Left ventricle myocardium superior (tissue), 1 donor: ENCODE measurements around the gene RNU1-3. TPM values are rescaled to one million over a fixed set of nuclear protein-coding genes. Genes with fewer than 3 reads are reported as not detected.
"Not testable (repeated sequence)": the region's sequence is repeated elsewhere in the genome, so short reads cannot be mapped to it uniquely, and the experiment has no call there.

Experiments used
- ATAC-seq: fragments of 200-7000 bp; cut with Tn5 transposase; one replicate; pipeline ENCODE4 v1.9.1; 2020; ENCODE audit warnings: mild to moderate bottlenecking, moderate library complexity
- DNase-seq: peaks from one replicate; pipeline ENCODE4 v3.0.0-alpha.2; 2020
- intact Hi-C: fragments of 100-400 bp; cut with micrococcal nuclease; formaldehyde crosslinking; loops from one replicate; pipeline ENCODE4 v1.11.0; 2022
- long read RNA-seq: library from polyadenylated mRNA; unstranded; transcript quantifications from one replicate; pipeline ENCODE4 v2.0.0, GENCODE V29; 2021
- total RNA-seq: library from RNA; stranded (reverse); fragmentation: NEBNext Ultra II Directional; extraction: Animal tissue kit (Norgen Biotek cat#: 25700); gene quantifications from one replicate; pipeline ENCODE4 v1.2.1, GENCODE V29; 2021
- donor health status: DM: no; HTN: yes; CAD: no; lungs with severe emphysema.

RNU1-3 gene
- 4,234 TPM for total RNA-seq
- long read RNA-seq, result 0 reads

DNA sequence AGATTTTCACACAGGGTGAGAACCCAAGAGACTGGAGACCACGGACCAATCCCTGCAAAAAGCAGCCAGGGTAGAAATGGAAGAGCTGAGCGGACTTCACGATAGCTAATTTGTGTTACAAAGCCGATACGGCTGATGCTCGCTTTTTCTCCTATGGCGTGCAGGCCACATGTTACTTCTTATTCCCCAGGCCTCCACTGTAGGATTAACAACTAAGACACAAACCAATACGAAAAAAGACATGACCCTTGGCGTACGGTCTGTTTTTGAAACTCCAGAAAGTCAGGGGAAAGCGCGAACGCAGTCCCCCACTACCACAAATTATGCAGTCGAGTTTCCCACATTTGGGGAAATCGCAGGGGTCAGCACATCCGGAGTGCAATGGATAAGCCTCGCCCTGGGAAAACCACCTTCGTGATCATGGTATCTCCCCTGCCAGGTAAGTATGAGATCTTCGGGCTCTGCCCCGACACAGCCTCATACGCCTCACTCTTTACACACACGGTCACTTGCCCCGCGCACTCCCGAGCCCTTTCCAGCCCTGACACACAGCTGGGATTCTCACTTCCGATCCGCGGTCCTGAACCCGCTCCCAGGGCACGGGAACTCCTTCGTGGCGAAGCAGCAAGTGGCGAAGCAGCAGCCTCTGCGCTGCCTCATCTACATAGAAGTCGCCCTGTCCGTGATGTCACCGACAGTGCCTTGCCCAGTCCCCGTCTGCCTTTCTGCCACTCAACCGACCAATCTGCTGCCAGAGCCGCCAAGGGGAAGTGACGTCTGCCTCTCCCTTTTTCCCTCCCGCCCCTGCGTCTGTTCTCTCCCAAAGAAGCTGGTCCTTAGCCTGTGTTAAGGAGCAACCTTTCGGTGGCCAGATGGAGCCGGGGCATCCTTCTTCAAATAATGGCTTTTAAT, at the start of gene RNU1-3:
TSS of gene RNU1-3 (minus strand) at position 447 of the 912 bp plus-strand sequence.
- ATAC-seq, result peak; percentile 100
- DNase-seq, intact Hi-C loops: not testable (repeated sequence)

DNA sequence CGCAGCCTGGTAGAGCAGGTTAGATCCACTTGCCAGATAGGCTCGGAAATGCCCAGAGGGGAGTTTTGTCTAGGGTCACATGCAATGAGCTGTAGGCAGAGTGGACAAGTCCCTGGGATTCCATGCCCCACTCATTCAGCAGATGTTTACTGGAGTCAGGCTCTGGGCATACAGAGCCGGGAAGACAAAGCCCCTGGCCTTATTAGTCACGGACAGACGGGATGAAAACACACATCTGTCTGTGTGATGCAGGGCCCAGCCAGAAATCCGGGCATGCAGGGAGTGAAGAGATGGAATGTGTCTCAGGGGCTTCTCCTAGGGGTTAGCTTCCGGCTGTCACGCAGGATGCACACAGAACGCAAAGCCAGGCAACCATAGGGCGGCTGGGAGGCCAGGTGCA, 46.7 kb upstream of the RNU1-3 start:
- DNase-seq, intact Hi-C loops, ATAC-seq: not testable (repeated sequence)

DNA sequence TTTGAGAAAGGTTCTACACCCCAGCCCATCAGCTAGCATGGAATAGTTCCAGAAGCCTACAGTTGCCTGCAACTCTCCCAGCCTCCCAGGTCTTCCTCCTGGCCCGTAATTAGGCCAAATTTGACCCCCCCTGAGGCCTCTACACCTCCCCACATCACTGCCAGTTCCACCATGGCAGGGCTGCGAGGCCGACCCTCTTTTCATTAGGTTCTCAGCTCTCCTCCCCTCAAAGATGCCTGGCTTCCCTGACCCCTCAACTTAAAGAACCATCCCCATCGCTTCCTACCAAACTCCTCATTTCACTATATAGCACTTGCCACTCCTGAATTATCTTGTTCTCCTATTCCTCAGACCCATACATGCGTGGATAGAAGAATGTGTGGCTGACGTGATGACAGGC, 46.2 kb upstream of the RNU1-3 start:
- ATAC-seq, DNase-seq, intact Hi-C loops: not testable (repeated sequence)

DNA sequence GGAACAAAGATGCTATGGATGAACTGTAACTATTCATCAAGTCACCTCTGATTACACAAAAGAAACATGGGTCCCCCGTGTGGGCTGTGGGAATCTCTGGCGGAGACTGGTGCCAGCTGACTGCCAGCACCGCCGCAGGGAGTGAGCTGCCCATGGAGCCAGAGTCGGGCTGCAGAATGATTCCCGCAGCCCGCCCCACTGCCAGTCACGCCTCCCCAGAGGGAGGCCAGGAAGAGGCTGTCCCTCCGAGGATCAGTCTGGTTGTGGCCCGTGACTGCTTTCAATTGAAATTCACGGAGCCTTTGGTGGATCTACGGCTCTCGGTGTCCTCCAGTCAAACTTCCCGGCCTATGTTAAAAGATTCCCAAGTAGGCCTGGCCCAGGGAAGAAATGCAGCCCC, 45.8 kb upstream of the RNU1-3 start:
- intact Hi-C loops, DNase-seq, ATAC-seq: not testable (repeated sequence)

DNA sequence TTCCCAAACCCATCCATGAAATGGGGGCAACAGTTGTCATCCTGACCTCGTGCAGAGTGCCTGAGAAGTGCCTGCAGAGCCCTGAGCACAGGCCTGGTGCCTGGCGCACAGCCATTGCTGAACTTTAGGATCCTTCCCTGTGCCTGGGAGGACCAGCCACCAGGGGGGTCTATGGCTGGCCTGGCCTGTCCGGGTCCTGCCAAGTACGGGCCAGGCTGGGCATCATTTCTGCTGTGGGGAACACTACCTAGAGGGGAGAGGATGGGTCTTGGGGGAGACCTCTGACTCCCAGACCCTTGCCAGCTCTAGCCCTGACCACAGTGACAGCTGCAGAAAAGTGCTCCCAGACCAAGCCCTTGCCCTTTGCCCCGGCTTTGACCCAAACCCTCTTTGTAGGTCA, 45.4 kb upstream of the RNU1-3 start:
- intact Hi-C loops, ATAC-seq, DNase-seq: not testable (repeated sequence)

DNA sequence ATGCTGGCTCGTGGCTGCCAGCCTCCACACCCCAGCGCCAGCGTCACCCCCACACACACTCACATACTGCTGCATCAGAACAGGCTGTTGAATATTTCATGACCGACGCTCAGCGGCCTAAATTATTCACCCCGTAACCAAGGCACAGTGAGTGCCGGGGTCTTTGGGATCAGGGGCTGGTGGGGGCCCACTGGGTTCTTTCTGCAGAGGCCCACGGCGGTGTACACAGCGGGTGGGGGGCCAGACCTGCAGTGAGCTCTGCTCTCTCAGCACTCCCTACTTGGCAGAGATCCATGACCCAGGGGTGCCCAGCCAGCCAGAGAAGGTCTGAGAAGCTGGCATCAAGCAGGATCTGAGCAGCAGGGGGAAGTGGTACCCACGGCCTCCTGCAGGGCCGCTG, 43.9 kb upstream of the RNU1-3 start:
- DNase-seq, intact Hi-C loops, ATAC-seq: not testable (repeated sequence)

DNA sequence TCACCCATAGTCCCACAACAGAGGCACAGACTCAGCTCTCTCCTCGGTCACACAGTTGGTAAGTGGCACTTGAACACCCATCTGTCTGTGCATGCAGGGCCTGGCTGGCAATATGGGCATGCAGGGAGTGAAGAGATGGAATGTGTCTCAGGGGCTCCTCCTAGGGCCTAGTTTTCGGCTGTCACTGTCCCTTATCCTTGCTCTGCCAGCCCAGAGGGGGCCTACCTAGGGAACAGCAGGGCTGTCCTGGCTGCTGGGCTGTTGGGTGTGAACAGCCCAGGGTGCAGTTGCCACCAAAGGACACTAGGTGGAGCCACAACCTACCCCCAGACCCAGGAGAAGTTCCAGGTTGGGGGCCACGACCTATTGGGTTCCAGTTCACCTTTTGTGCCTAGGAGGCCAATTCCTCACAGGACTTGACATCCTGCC, 42.9 kb upstream of the RNU1-3 start:
- intact Hi-C loops, DNase-seq: not testable (repeated sequence)
- peak; percentile 75 for ATAC-seq

DNA sequence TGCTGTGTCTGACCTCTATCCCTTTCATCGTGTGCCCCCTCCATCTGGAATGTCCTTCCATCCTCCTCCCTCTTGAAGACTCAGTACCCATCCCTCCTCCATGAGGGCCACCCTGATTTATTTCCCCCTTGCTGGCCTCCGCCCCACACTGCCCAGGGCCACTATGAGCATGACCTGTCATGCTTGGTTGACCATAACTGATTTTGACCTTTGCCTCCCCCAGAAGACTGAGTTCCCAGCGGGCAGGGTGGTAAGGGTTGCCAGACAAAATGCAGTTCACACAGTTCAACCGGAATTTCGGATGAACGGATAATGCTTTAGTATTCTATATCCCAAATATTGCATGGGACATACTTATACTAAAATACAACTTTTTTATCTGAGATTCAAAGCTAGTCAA, 42.0 kb upstream of the RNU1-3 start:
- ATAC-seq, DNase-seq, intact Hi-C loops: not testable (repeated sequence)

DNA sequence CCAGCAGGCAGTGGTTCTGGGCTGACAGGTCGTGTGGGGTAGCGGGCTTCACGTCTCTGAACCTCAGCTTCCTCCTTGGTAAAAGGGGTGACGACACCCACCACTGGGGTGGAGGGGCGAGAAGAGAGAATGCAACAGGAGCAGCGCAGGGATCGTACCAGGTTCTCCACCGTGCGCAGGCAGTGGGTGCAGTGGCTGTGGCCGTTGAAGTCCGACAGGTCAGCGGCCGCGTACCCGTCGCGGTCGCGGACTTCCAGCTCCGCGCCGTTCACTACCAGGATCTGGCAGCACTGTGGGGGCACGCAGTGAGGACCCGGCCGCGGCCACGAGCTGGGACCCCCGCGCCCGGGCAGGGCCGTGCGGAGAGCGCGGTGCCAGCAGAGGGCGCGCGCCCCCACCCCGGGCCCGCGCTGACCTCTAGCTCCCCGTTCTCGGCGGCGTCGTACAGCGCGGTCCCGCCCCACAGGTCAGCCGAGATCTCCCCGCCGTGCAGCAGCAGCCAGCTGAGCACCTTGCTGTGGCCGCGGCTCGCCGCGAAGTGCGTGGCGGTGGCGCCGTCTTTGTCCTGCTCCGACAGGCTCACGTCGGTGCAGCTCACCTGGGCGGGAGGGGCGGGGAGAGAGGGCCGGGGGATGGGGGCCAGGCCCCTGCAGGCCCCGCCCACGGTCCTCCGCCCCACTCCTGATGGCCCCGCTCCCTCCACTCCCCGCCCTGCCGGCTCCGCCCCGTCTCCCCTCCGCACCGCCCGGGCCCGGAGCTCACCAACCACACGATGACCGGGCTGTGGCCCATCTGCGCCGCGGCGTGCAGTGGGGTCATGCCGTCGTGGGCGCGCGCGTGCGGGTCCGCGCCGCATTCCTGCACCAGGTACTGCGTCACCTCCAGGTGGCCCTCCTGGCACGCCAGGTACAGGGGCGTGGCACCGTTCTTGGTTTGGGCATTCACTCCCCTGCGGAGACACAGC, 40.7 kb upstream of the RNU1-3 start:
- DNase-seq, ATAC-seq: not testable (repeated sequence)

DNA sequence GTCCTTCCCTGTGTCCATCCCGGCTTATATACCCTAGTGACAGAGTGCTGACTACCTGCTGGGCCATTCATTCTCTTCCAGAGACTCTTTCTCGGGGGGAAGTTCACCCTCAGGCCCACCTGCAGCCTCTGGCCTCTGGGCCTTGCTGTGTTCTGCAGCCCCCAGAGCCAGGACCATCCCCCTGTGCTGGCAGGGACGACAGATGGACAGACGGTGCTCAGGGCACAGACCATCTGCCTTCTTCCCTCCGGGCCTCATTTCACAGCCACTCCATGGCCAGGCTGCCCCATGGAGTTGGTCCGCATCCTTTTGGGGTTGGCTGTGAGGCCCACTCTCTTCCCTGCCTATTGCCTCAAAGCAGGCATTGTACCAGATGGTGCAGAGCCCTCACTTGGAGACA, 39.6 kb upstream of the RNU1-3 start:
- DNase-seq, intact Hi-C loops, ATAC-seq: not testable (repeated sequence)

More for the DNA sequence above, 40.7 kb upstream of the RNU1-3 start:
- intact Hi-C loops, result not testable (repeated sequence)

DNA sequence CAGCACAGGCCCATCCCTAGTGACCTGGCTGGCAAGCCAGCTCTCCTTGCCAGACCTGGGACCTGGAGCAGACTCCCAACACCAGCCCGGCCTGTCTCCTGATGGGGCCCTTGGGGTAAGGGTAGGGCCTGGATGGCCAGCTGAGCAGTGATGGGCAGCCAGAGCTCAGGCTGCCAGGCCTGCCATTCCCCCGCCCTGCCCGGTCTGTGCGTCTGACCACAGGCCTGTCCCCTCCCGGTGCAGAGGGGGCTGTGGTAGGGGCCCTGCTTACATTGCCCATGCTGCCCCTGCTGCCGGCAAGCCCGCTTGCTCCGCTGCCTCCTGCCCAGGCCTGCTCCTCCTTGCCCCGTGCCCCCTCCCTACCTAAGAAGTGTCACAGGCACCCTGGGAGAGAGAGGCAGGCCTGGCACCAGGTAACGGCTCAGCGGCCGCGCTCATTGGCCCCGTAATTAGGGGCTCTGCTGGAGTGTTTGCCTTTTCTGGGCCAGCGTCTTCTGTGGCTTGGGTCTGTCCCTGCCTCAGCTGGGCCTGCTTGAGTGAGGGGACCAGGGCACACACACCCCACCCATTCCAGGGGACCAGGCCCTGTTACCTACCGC, 37.9 kb upstream of the RNU1-3 start:
- intact Hi-C loops, ATAC-seq, DNase-seq: not testable (repeated sequence)

DNA sequence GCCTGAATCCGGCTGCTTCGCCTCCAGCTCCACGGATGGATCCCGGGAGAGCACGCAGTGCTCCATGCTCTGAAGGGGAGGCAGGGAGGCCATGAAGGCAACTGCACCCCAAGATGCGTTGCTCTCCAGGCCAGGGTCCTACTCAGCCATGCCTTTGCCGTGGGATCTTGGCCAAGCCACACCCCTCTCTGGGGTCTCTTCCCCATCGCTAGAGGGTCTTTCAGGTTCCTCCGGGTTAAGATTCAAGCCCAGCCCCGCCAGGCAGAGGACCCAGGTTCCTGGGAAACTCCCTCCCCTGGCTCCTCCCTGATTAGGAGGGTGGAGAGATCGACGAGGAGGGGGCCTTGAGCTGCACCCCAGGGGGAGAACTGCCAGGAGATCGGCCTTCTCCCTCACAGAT, 37.3 kb upstream of the RNU1-3 start:
- ATAC-seq, DNase-seq, intact Hi-C loops: not testable (repeated sequence)

DNA sequence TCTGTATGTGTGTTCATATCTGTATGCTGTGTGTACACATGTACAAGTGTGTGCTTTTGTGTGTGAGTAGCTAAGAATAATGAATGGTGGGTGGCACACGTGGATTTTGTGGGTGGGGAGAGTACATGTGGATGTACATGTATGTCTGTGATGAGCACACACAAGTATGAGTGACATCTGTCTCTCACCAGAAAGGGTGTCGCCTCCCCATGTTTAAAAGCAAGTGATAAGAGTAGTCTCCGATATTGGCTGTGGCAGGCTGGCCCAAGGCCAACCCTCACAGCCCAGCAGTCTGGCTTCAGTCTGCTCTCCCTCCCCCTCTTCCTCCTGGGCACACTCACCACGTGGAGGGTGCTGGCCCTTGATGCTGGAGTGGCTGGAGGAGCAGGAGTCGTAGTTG, 36.9 kb upstream of the RNU1-3 start:
- intact Hi-C loops, result not testable (repeated sequence)
- ATAC-seq (peak; percentile 78), DNase-seq (peak; percentile 40)

DNA sequence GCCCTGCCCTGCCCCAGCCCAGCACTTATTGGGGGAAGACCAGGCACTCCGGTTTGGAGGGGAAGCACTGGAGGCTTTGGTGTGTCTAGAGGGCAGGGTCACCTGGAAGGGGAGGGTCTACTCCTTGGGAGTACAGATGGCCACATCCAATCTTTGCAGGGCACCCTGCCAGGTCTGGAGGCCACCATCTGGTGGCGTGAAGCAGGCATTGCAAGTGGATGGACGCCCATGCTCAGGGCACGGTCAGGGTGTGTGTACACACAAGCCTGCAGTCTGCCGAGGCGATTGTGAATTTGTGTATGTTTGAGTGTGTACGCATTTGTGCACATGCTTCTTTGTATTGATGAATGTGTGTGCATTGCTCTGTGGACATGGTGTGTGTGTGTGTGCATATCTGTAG, 36.4 kb upstream of the RNU1-3 start:
- intact Hi-C loops, DNase-seq: not testable (repeated sequence)
- peak; percentile 72 for ATAC-seq

DNA sequence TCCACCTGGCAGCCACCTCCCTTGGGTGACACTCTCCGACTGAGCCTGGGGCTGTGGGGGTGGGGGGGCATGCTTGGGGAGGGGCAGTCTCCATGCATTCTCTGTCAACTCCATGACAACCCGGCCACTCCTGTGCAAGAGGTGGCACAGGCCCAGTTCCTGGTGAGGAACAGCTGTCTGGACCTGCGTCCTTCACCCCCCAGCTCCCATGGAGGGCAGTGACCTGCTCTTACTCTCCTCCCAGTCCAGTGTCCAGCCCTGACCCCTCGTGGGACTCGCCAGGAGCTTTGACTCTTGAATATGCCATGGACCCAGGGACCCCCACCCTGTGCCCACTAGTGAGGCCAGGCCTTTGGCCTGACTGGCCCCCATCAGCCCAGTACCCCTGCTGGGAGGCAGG, 35.5 kb upstream of the RNU1-3 start:
- ATAC-seq, DNase-seq, intact Hi-C loops: not testable (repeated sequence)

DNA sequence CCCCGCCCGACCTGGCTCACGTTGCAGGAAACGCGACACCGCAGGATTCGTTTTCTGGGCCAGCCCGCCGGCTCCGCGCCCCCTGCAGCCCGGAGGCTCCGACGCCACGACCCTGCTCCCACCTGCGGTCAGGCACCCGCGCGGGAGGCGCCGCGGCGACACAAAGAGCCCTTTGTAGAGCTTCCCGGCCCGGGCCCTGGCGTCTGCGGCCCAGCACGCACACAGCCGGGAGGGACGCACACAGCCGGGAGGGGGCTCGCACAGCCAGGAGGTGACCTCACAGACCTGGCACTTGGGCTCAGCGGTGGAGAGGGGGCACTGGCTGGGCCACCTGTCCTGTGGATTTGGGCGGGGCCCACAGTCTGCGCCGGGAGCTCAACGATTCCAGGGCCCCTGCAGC, 34.4 kb upstream of the RNU1-3 start:
- intact Hi-C loops, ATAC-seq, DNase-seq: not testable (repeated sequence)

DNA sequence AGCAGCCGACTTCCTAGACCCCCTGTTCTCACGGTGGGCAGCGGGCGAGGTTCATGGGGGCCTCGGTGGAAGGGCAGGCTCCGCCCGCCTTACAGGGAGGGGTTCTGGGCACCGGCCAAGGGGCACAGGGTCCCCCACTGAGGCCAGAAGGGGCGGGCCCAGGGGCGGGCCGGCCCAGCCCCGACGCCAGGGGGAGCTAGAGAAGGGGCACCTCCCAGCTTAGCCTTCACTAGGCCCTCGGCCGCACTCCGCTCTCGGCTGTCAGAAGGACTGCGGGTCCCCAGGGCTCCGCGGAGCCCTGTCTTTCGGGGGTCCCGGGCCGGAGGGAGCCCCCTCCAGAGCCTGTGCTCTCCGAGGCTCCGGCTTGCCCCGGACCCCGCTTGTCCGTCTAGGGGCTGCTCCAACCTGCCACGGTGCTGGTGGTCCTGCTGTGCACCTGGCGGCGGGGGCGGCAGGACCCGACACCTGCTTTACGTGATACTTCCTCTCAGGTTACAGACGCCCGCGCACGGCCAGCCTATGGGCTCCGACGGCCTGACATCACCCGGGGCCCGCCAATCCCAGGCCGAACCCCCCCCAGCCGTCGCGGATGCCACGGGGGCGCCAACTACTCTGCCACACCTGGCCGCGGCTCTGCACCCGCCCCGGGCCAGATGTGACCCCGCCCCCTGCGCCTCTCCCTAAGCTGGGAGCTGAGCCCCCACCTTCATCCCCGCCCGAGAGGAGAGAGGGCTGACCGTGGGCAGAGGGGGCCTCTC, 33.6 kb upstream of the RNU1-3 start:
- DNase-seq, ATAC-seq, intact Hi-C loops: not testable (repeated sequence)

DNA sequence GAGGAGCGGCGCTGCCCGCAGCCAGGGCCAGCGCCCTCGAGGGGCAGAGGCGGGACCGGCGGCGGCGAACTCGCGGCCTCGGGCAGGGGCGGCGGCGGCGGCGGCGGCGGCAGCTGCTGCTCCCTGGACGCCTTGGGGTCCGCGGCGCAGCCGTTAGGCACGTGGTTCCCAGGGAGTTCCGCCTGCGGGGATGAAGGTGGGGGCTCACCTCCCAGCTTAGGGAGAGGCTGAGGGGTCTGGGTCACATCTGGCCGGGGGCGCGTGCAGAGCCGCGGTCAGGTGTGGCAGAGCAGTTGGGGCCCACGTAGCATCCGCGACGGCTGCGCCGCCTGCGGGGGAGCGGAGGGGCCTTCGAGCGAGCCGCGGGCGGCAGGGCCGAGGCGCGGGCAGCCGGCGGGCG, 32.7 kb upstream of the RNU1-3 start:
- not testable (repeated sequence) for ATAC-seq, DNase-seq

More for the DNA sequence above, 32.7 kb upstream of the RNU1-3 start:
- intact Hi-C loops, result not testable (repeated sequence)
